T-helper 1 cell treated with Interleukin-12 subunit alpha and Interleukin-12 subunit beta and Interleukin-4 antibody, amounts not matched to agents 30 μg/mL and 1 μg/mL, for 36 hours (primary cell): ENCODE results near the gene IGLON5.

Experiments used
- H3K27ac Mint-ChIP-seq: one replicate; pipeline ENCODE4 v1.8.0; 2021; ENCODE audit warnings: mild to moderate bottlenecking, mixed read lengths
- H3K27me3 Mint-ChIP-seq: one replicate; pipeline ENCODE4 v1.8.0; 2021; ENCODE audit warnings: low read depth, mixed read lengths
- H3K36me3 Mint-ChIP-seq: one replicate; pipeline ENCODE4 v1.8.0; 2021; ENCODE audit warnings: low read depth, mixed read lengths
- H3K4me1 Mint-ChIP-seq: one replicate; pipeline ENCODE4 v1.8.0; 2021; ENCODE audit warnings: low read depth, mixed read lengths
- H3K4me3 Mint-ChIP-seq: one replicate; pipeline ENCODE4 v1.8.0; 2021; ENCODE audit warnings: mild to moderate bottlenecking, moderate library complexity, mixed read lengths
- H3K9me3 Mint-ChIP-seq: one replicate; pipeline ENCODE4 v1.8.0; 2021; ENCODE audit warnings: mixed read lengths

IGLON5 gene

DNA sequence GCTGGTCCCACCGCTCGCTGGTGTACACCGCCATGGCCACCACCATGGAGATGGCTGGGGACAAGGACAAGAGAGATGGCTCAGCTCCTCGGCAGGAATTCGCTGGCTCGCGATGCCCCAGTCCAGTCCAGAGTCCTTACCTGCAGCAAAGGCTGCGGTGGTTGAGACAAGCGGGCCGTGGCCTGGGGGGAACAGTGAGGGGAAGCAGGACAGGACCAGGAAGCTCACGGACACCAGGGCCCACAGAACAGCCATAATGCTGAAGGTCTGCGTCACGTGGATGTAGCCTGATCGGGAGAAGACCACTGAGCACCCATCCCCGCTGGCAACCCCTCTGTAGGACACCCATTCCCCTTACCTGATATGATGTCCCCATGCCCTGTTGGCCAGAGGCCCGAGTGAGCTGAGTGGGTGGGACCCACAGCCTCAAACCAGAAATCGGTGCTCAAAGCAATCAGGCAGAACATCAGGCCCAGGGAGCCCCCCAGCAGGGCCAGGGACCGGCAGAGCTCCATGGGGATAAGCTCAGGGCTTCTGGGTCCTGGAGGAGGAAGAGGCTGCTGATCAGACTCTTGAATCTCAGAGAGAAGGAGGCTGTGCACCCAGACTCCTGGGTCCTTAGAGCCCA is 60.7 kb downstream of the IGLON5 start:
- Mint-ChIP-seq H3K9me3 (peaks cover 12% of the 10 kb centered on the region), H3K36me3 (peaks cover 10% of the 10 kb centered on the region), H3K27ac (peak overlapping the region; percentile 94), H3K4me1 (peaks cover 72% of the 10 kb centered on the region), H3K4me3 (peak overlapping the region; percentile 83), H3K27me3 (no peaks in the 10 kb centered on the region)

GRCh38 chr19:51372649-51373504 is 61.4 kb downstream of the IGLON5 start, which contains the start of gene NKG7:
Gene NKG7, minus strand, starts transcription at chr19:51372654. Its CDS starts 119 bp downstream, at chr19:51372535.
- Mint-ChIP-seq H3K36me3 (peaks cover 10% of the 10 kb centered on the region), H3K27ac (peak within 1 kb of the TSS; percentile 94), H3K9me3 (peaks cover 12% of the 10 kb centered on the region), H3K4me1 (peaks cover 69% of the 10 kb centered on the region), H3K27me3 (no peaks in the 10 kb centered on the region), H3K4me3 (peak within 1 kb of the TSS; percentile 83)

GRCh38 chr19:51375504-51376221 is 64.2 kb downstream of the IGLON5 start:
- Mint-ChIP-seq H3K4me3 (peak overlapping the region; percentile 60), H3K9me3 (peaks cover 12% of the 10 kb centered on the region), H3K27ac (peak overlapping the region; percentile 86), H3K36me3 (peaks cover 7% of the 10 kb centered on the region), H3K4me1 (peaks cover 67% of the 10 kb centered on the region), H3K27me3 (no peaks in the 10 kb centered on the region)

DNA sequence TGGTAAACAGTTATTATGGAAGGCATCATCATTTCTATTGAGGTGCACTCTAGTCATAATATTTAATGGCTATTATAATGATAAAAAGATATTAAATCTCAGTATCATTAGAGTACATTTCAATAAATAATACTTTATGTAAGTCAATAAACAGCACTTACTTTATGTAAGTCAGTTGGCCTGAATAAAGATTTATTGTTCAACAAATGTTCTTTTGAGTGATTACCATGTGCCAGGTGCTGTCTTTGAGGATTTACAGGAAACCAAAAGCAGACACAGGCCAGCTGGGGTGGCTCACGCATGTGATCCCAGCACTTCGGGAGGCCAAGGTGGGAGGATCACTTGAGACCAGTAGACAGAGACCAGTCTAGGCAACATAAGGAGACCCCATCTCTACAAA is 66.0 kb downstream of the IGLON5 start:
- Mint-ChIP-seq H3K27ac (no peak overlapping the region), H3K4me3 (no peak overlapping the region), H3K36me3 (peaks cover 9% of the 10 kb centered on the region), H3K27me3 (peaks cover under 1% of the 10 kb centered on the region), H3K9me3 (peaks cover 12% of the 10 kb centered on the region), H3K4me1 (peaks cover 49% of the 10 kb centered on the region)

DNA sequence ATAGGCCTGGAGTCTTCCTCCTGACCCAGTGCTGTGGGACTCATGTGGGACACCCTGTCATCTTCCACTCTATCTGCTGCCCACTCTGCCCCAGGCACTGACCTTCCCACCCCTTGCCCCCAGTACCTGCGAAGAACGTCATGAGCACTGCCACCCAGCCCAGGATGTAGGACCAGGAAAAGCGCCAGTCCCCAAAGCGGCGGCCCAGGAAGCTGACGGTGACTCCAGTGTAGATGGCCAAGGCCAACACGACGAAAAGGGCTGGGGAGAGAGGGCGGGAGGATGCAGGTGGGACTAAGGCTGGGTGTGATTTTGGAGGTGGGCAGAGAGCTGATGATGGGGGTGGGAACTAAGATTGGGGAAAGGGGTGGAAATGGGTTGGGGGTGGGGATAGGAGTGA is 68.9 kb downstream of the IGLON5 start:
- peaks cover 2% of the 10 kb centered on the region for H3K36me3 Mint-ChIP-seq

More for the DNA sequence above, 68.9 kb downstream of the IGLON5 start:
- Mint-ChIP-seq H3K4me1 (peaks cover 24% of the 10 kb centered on the region), H3K27ac (no peak overlapping the region), H3K4me3 (no peak overlapping the region), H3K9me3 (no peaks in the 10 kb centered on the region), H3K27me3 (peaks cover 3% of the 10 kb centered on the region)
